ENCODE data around the gene CDC42BPB. TPM values are rescaled to one million over a fixed set of nuclear protein-coding genes. Genes with fewer than 3 reads are reported as not detected.

The CDC42BPB gene
- total and polyA plus RNA-seq, 12 donors: 29.6 to 83.6 (median 69.3) TPM

- no peak for TF ChIP-seq CTCF (IDR thresholded peaks at IDR 0.05)
- Histone ChIP-seq H3K4me3 (peak overlapping the region in 1 of 10 donors; percentile 53), H3K36me3 (peaks cover 0 to 44% (median 8%) of the 10 kb centered on the region in 9 donors), H3K4me1 (peaks cover 16 to 30% (median 25%) of the 10 kb centered on the region in 9 donors), H3K9me3 (no peaks in the 10 kb centered on the region), H3K27ac (no peak overlapping the region), H3K27me3 (peaks cover 17 to 64% (median 47%) of the 10 kb centered on the region in 7 donors)
- intact Hi-C loops (cut with DNase I): no loop called here
- peak in 2 of 8 donors; percentile 6 to 12 for ATAC-seq
- DNase-seq: no peak
- WGBS, 2 donors: 66 to 67% methylated on average over 34 of the region's 34 CpGs
These were observed 126.4 kb downstream of the CDC42BPB start for GRCh38 chr14:102930753-102931579.

GRCh38 chr14:102930138-102930752 is 127.1 kb downstream of the CDC42BPB start:
- WGBS, 2 donors: 4 to 5% methylated on average over 64 to 74 of the region's 74 CpGs
- H3K9me3 ChIP-seq: no peaks in the 10 kb centered on the region
- DNase-seq (no peak), ATAC-seq (no peak)
- peaks cover 17 to 71% (median 54%) of the 10 kb centered on the region in 7 donors for H3K27me3 ChIP-seq
- H3K4me1 ChIP-seq: peaks cover 16 to 30% (median 25%) of the 10 kb centered on the region in 9 donors
- no peak for TF ChIP-seq CTCF (IDR thresholded peaks at IDR 0.05)
- intact Hi-C loops (cut with DNase I): no loop called here
- peak overlapping the region in 9 of 10 donors; percentile 10 to 53 (median 48) for H3K4me3 ChIP-seq
- H3K36me3 ChIP-seq: peaks cover 0 to 37% (median 8%) of the 10 kb centered on the region in 9 donors
- no peak overlapping the region for H3K27ac ChIP-seq

- 2 to 3% methylated on average over 91 to 94 of the region's 94 CpGs for WGBS, 2 donors
- peaks cover 17 to 78% (median 61%) of the 10 kb centered on the region in 7 donors for H3K27me3 ChIP-seq
- no peak overlapping the region for H3K27ac ChIP-seq
- peaks cover 16 to 30% (median 25%) of the 10 kb centered on the region in 9 donors for H3K4me1 ChIP-seq
- intact Hi-C loops (cut with DNase I): no loop called here
- DNase-seq: no peak
- TF ChIP-seq CTCF (IDR thresholded peaks at IDR 0.05): no peak
- H3K4me3 ChIP-seq: peak overlapping the region; percentile 15 to 53 (median 47)
- H3K9me3 ChIP-seq: no peaks in the 10 kb centered on the region
- peak in 3 of 8 donors; percentile 1 to 16 (median 13) for ATAC-seq
- H3K36me3 ChIP-seq: peaks cover 0 to 29% (median 8%) of the 10 kb centered on the region in 9 donors
These were observed 127.9 kb downstream of the CDC42BPB start for GRCh38 chr14:102929241-102930137.
